Thyroid gland (tissue), 4 donors: ENCODE results near the gene SLC41A1. TPM values are rescaled to one million over a fixed set of nuclear protein-coding genes. Genes with fewer than 3 reads are reported as not detected.

Experiments
- DNase-seq, 2 donors: peaks; one replicate each; pipeline ENCODE4 v3.0.0-alpha.2; 2019
- H3K27ac ChIP-seq, 3 donors: fragments of 200-600 bp; sonication (generic); 1 replicate in 2 of 3; 2 replicates in 1 of 3; pipeline ENCODE4 v1.5.1; 2016 to 2019; ENCODE audit warnings: mild to moderate bottlenecking in 1 of 3, moderate library complexity in 1 of 3
- H3K27me3 ChIP-seq: fragments of 200-600 bp; sonication (generic); one replicate; pipeline ENCODE4 v1.5.1; 2019
- H3K36me3 ChIP-seq, 2 donors: fragments of 200-600 bp; sonication (generic); one replicate each; pipeline ENCODE4 v1.5.1; 2016 to 2019
- H3K4me1 ChIP-seq, 2 donors: fragments of 200-600 bp; sonication (generic); one replicate each; pipeline ENCODE4 v1.5.1; 2017 to 2019
- H3K4me3 ChIP-seq, 3 donors: fragments of 200-600 bp; sonication (generic); replicated peaks in 1 of 3; 1 replicate in 2 of 3; 2 replicates in 1 of 3; pipeline ENCODE4 v1.5.1; 2016; ENCODE audit warnings: mild to moderate bottlenecking in 1 of 3
- H3K9me3 ChIP-seq: fragments of 200-600 bp; sonication (generic); one replicate; pipeline ENCODE4 v1.5.1; 2017
- POLR2A ChIP-seq, 2 donors: fragments of 450-650 bp; IDR thresholded peaks; one replicate each; pipeline ENCODE4 v1.6.1; 2017; ENCODE audit warnings: antibody characterized with exemption in 2 of 2, mild to moderate bottlenecking in 2 of 2, moderate library complexity in 1 of 2
- WGBS, 2 donors: methylation state at CpG; one replicate each; pipeline ENCODE4 v1.1.5; 2017; 5-methylcytosine and 5-hydroxymethylcytosine counted together
- intact Hi-C: fragments of 100-400 bp; cut with DNase I; formaldehyde crosslinking; loops from one replicate; pipeline ENCODE4 v1.15.1; 2023
- total RNA-seq, 4 donors: library from RNA; depleted of rRNA; stranded (reverse); fragments of >200 nt; gene quantifications; one replicate each; pipeline ENCODE4 v1.2.3, GENCODE V29; 2016
- TF ChIP-seq, protein P1 (sequence below), 6 experiments: fragments of 200-600 bp in 3 of 6; fragments of 450-650 bp in 3 of 6; sonication (generic) in 3 of 6; IDR thresholded peaks; one replicate each; pipeline ENCODE4 v1.5.1; 2016 to 2019; ENCODE audit warnings: antibody characterized with exemption in 6 of 6, mild to moderate bottlenecking in 2 of 6, inconsistent platforms in 1 of 6, moderate library complexity in 1 of 6

The SLC41A1 gene
- total RNA-seq, 4 donors from 2014 or later = 52.1 to 98.9 (median 64.6) TPM

DNA sequence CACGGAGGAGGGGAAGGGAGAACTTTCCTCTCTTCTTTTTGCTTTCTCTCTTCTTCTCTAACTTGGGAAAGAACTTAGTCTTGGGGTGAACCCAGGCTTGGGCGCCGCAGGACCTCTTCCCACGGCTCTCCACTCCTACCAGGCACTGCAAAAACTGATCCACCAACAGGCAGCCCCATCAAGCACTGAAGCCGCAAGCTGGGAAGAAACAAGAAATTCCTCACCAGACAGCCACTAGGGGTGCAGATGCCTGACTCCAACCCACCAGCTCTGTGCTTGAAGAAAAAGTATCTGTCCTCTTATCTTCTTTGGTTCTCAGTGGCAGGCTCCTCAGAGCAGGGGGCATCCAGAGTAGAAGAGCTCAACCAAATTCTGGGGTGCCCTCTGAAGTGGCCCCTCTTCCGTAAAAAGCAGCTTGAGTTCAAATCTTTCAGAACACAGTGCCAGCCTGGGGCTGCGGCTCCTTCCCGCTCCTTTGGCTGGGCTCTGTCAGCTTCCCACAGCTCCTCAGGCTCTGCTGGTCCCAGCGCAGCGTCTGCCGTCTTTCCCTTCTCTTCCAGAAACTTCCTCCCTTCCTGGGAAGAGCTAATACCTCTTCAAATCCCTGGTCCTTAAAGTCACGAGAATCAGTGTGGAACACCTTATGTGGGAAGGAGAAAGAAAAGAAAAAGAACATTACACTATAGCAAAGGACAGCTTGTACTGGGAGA, 2.4 kb downstream of the SLC41A1 start:
- Histone ChIP-seq H3K27ac (peak overlapping the region in 2 of 3 donors; percentile 96 to 97), H3K4me1 (peaks cover 49 to 69% of the 10 kb centered on the region in 2 donors), H3K27me3 (no peaks in the 10 kb centered on the region), H3K36me3 (peaks cover 0 to 7% of the 10 kb centered on the region in 2 donors), H3K9me3 (no peaks in the 10 kb centered on the region), H3K4me3 (no peak overlapping the region)
- DNase-seq = peak in 1 of 2 donors; percentile 21
- WGBS, 2 donors = 79 to 86% methylated on average over 12 of the region's 12 CpGs
- TF ChIP-seq, protein P1, sequence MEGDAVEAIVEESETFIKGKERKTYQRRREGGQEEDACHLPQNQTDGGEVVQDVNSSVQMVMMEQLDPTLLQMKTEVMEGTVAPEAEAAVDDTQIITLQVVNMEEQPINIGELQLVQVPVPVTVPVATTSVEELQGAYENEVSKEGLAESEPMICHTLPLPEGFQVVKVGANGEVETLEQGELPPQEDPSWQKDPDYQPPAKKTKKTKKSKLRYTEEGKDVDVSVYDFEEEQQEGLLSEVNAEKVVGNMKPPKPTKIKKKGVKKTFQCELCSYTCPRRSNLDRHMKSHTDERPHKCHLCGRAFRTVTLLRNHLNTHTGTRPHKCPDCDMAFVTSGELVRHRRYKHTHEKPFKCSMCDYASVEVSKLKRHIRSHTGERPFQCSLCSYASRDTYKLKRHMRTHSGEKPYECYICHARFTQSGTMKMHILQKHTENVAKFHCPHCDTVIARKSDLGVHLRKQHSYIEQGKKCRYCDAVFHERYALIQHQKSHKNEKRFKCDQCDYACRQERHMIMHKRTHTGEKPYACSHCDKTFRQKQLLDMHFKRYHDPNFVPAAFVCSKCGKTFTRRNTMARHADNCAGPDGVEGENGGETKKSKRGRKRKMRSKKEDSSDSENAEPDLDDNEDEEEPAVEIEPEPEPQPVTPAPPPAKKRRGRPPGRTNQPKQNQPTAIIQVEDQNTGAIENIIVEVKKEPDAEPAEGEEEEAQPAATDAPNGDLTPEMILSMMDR (IDR thresholded peaks at IDR 0.05) = peak in 3 of 6 experiments; percentile 13 to 32 (median 18)
- no peak for TF ChIP-seq POLR2A (IDR thresholded peaks at IDR 0.05)
- intact Hi-C loops = loop anchor here (10.0 kb wide), 1 partner anchor 56 kb away; the partner anchor contains the start of gene NUCKS1

DNA sequence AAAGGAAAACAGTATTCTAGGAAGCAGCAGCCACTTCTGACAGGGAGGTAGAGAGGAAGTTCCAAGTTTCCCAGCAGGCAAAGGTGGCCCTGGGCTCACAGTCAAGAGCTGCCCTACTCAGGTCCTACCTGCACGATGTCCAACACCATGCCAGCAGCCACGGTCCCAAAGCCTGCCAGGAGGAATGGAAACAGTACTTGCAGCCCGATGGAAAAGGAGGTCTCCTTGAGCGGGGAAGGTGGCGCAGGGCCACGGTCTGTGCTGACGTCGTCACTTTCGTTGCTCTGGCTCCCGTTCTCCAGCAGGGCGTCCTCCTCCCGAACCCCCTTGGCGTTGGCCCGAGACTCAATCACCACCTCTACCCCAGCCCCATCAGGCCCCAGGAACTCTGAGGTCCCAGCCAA, 3.1 kb downstream of the SLC41A1 start:
- Histone ChIP-seq H3K4me3 (peak overlapping the region in 1 of 3 donors; percentile 2), H3K4me1 (peaks cover 53 to 76% of the 10 kb centered on the region in 2 donors), H3K27ac (peak overlapping the region in 1 of 3 donors; percentile 26), H3K36me3 (peaks cover 0 to 7% of the 10 kb centered on the region in 2 donors), H3K9me3 (no peaks in the 10 kb centered on the region), H3K27me3 (no peaks in the 10 kb centered on the region)
- TF ChIP-seq, protein P1 (IDR thresholded peaks at IDR 0.05) = no peak
- TF ChIP-seq POLR2A (IDR thresholded peaks at IDR 0.05) = no peak
- intact Hi-C loops = loop anchor here (10.0 kb wide), 1 partner anchor 55 kb away; the partner anchor contains the start of gene NUCKS1
- 80 to 81% methylated on average over 14 of the region's 14 CpGs for WGBS, 2 donors
- no peak for DNase-seq

DNA sequence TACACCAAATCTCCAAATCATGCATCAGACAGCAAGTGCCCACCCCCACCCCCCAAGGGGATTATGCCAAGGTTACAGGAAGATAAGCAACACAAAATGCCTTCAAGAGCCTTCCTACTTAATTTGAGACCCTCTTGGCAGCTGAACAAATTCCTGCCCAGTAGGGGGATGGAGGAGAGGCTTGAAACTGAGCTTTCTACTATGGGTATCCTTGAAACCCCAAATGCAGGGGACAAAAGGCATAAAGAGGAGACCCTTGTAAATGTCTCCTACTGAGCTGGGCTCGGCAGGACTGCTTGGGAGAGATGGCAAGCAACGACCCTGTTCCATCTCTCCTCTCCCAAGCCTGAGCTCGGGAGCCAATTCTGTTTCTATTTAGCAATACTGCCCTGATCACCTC, 3.5 kb downstream of the SLC41A1 start:
- WGBS, 2 donors = 46 to 49% methylated on average over 3 of the region's 3 CpGs
- Histone ChIP-seq H3K36me3 (peaks cover 0 to 7% of the 10 kb centered on the region in 2 donors), H3K27ac (peak overlapping the region in 1 of 3 donors; percentile 26), H3K9me3 (no peaks in the 10 kb centered on the region), H3K4me3 (peak overlapping the region in 1 of 3 donors; percentile 2), H3K27me3 (no peaks in the 10 kb centered on the region), H3K4me1 (peaks cover 53 to 79% of the 10 kb centered on the region in 2 donors)
- no peak for DNase-seq
- intact Hi-C loops = no loop called here
- TF ChIP-seq, protein P1 (IDR thresholded peaks at IDR 0.05) = no peak
- no peak for TF ChIP-seq POLR2A (IDR thresholded peaks at IDR 0.05)

DNA sequence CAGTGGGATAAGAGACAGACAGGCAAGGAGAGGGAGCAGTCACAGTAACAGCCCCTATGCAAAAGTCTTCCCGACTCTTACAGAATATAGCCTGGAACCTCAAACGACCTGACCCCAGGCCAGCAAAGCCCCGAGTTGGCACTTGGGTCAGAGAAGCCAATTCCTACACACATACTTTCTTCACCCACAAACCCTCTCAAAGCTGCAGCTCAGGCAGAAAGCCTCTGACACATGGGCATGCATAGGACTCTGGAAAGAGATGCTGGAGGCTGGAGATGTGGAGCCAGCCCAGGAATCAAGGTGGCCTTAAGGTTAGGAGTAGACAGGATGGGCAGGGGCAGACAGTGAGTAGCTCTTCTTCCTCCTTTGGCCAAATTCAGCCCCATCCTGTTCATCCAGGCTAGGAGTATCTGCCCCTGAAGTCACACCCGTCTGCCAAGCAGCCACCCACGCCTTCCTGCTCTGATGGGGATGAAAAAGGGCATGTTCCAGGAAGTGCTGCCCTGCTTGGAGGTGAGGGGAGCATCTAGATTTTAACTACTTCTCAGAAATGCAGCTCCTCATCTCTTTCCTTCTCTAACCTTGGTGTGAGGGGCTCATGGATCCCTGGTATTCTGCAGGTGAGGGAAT, 7.8 kb downstream of the SLC41A1 start:
- DNase-seq = no peak
- TF ChIP-seq POLR2A (IDR thresholded peaks at IDR 0.05) = no peak
- TF ChIP-seq, protein P1 (IDR thresholded peaks at IDR 0.05) = no peak
- intact Hi-C loops = no loop called here
- Histone ChIP-seq H3K27me3 (no peaks in the 10 kb centered on the region), H3K4me1 (peaks cover 54 to 84% of the 10 kb centered on the region in 2 donors), H3K9me3 (no peaks in the 10 kb centered on the region), H3K36me3 (peaks cover 0 to 5% of the 10 kb centered on the region in 2 donors), H3K27ac (peak overlapping the region in 1 of 3 donors; percentile 36), H3K4me3 (no peak overlapping the region)
- 65 to 69% methylated on average over 5 of the region's 5 CpGs for WGBS, 2 donors

DNA sequence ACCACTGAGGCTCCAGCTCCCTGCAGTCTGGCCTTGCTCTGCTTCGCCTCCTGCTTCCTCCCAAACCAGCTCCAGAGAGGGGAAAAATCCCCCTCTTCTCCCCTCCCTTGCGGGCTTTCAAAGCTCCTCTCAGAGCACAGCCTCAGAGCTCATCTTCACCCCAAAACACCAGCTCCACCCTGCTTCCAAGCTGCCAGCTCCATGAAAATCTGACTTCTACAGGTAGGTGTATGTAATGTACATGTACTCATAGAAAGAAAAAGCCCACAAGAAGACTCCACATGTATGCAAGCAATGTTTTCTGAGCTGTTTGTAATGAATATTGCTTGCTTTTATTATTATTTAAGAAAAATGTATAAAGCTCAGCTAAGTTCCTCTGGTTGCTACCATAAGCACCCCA, 8.4 kb downstream of the SLC41A1 start:
- Histone ChIP-seq H3K36me3 (peaks cover 4 to 5% of the 10 kb centered on the region in 2 donors), H3K4me1 (peaks cover 48 to 82% of the 10 kb centered on the region in 2 donors), H3K4me3 (no peak overlapping the region), H3K27ac (peak overlapping the region in 1 of 3 donors; percentile 36), H3K27me3 (no peaks in the 10 kb centered on the region), H3K9me3 (no peaks in the 10 kb centered on the region)
- TF ChIP-seq, protein P1 (IDR thresholded peaks at IDR 0.05) = no peak
- no peak for TF ChIP-seq POLR2A (IDR thresholded peaks at IDR 0.05)
- WGBS, 2 donors = 96 to 100% methylated on average over 2 of the region's 2 CpGs
- DNase-seq = no peak
- intact Hi-C loops = no loop called here
